HG03469 (cell line): ENCODE measurements around the gene BCKDHB.
"Not testable (repeated sequence)": the region's sequence is repeated elsewhere in the genome, so short reads cannot be mapped to it uniquely, and the experiment has no call there.

Source experiments
- ATAC-seq: cut with Tn5 transposase; IDR thresholded peaks from one replicate; pipeline ENCODE4 v1.9.1; 2021; ENCODE audit warnings: mild to moderate bottlenecking, moderate library complexity, moderate number of reproducible peaks; ENCODE audit not compliant: unreplicated experiment

Gene BCKDHB

GRCh38 chr6:80106418-80107235, at the start of gene BCKDHB:
Gene BCKDHB (plus strand): TSS chr6:80106671. CDS start chr6:80106694, 23 bp downstream.
- ATAC-seq: peak; percentile 97

- ATAC-seq: no peak
Observed at GRCh38 chr6:80060774-80061173, 45.7 kb upstream of the BCKDHB start.

- ATAC-seq: not testable (repeated sequence)
Observed at GRCh38 chr6:80068146-80068545, 38.3 kb upstream of the BCKDHB start.

GRCh38 chr6:80070431-80070830, 36.0 kb upstream of the BCKDHB start:
- not testable (repeated sequence) for ATAC-seq

- ATAC-seq: no peak
Observed at GRCh38 chr6:80077067-80077466, 29.4 kb upstream of the BCKDHB start.

- ATAC-seq: no peak
Observed at GRCh38 chr6:80088637-80089036, 17.8 kb upstream of the BCKDHB start.

GRCh38 chr6:80091506-80091905, 15.0 kb upstream of the BCKDHB start:
- no peak for ATAC-seq

- ATAC-seq: no peak
Observed at GRCh38 chr6:80094017-80094416, 12.5 kb upstream of the BCKDHB start.

GRCh38 chr6:80095600-80095999, 10.9 kb upstream of the BCKDHB start:
- no peak for ATAC-seq

GRCh38 chr6:80098392-80098791, 8.1 kb upstream of the BCKDHB start:
- no peak for ATAC-seq

- ATAC-seq: no peak
Observed at GRCh38 chr6:80104520-80104919, 2.0 kb upstream of the BCKDHB start.

- no peak for ATAC-seq
Observed at GRCh38 chr6:80105972-80106417, 476 bp upstream of the BCKDHB start.

GRCh38 chr6:80122576-80122975, 16.1 kb downstream of the BCKDHB start:
- ATAC-seq: not testable (repeated sequence)

GRCh38 chr6:80126657-80127345, 20.3 kb downstream of the BCKDHB start:
- no peak for ATAC-seq

- ATAC-seq: no peak
Observed at GRCh38 chr6:80129485-80129884, 23.0 kb downstream of the BCKDHB start.

- no peak for ATAC-seq
Observed at GRCh38 chr6:80133020-80133419, 26.5 kb downstream of the BCKDHB start.

GRCh38 chr6:80134065-80134464, 27.6 kb downstream of the BCKDHB start:
- no peak for ATAC-seq

GRCh38 chr6:80142586-80142985, 36.1 kb downstream of the BCKDHB start:
- no peak for ATAC-seq

- no peak for ATAC-seq
Observed at GRCh38 chr6:80143419-80143937, 37.0 kb downstream of the BCKDHB start.

- ATAC-seq: no peak
Observed at GRCh38 chr6:80144753-80145315, 38.4 kb downstream of the BCKDHB start.

- ATAC-seq: peak; percentile 59
Observed at GRCh38 chr6:80145509-80145908, 39.0 kb downstream of the BCKDHB start.
